ENCODE results near the gene KLKB1.

- TF ChIP-seq CTCF (IDR thresholded peaks at IDR 0.05) (no peak), POLR2A (IDR thresholded peaks at IDR 0.05) (no peak)
Measured at GRCh38 chr4:186298031-186298647, 70.8 kb downstream of the KLKB1 start.
